ENCODE results near the gene ZSCAN25. TPM values are rescaled to one million over a fixed set of nuclear protein-coding genes. Genes with fewer than 3 reads are reported as not detected.
A peak's percentile ranks its signal among the peaks of the same experiment; 100 is the strongest.

The ZSCAN25 gene
- total and polyA plus RNA-seq, 2 of the 13 experiments (the other 11 are each of a cell fraction or from before 2014, with no cell fraction given): 12.1 to 16.8 TPM

- TF ChIP-seq RXRA (CRISPR knock-in tag; IDR thresholded peaks at IDR 0.05) (0 out of 2 replicates have a peak, but pooled peaks have one; percentile 30), KLF13 (CRISPR knock-in tag; IDR thresholded peaks at IDR 0.05) (no peak), DRAP1 (CRISPR knock-in tag; IDR thresholded peaks at IDR 0.05) (no peak), ZNF576 (CRISPR knock-in tag; IDR thresholded peaks at IDR 0.05) (no peak), CREB1 (IDR thresholded peaks at IDR 0.05) (peak; percentile 15; the same call in 1 of the 2 replicates), CREB1 (CRISPR knock-in tag; IDR thresholded peaks at IDR 0.05) (0 out of 2 replicates have a peak, but pooled peaks have one; percentile 11), TBX2 (CRISPR knock-in tag; IDR thresholded peaks at IDR 0.05; ENCODE audit: borderline replicate concordance) (peak; percentile 34; the same call in 1 of the 2 replicates), BCL6 (CRISPR knock-in tag; IDR thresholded peaks at IDR 0.05) (peak; percentile 67), KLF16 (CRISPR knock-in tag; IDR thresholded peaks at IDR 0.05) (no peak), GABPA (IDR thresholded peaks at IDR 0.05; ENCODE audit: low read depth, low read length) (no peak), GABPA (CRISPR knock-in tag; IDR thresholded peaks at IDR 0.05; ENCODE audit: low read depth) (0 out of 2 replicates have a peak, but pooled peaks have one; percentile 19), PATZ1 (CRISPR knock-in tag; IDR thresholded peaks at IDR 0.05) (0 out of 2 replicates have a peak, but pooled peaks have one; percentile 13), ZFYVE20 (CRISPR knock-in tag; IDR thresholded peaks at IDR 0.05; ENCODE audit: borderline replicate concordance, low read depth) (no peak), ZNF331 (CRISPR knock-in tag; IDR thresholded peaks at IDR 0.05) (0 out of 2 replicates have a peak, but pooled peaks have one; percentile 38), ZBTB38 (CRISPR knock-in tag; IDR thresholded peaks at IDR 0.05) (0 out of 2 replicates have a peak, but pooled peaks have one; percentile 50), XRCC5 (optimal IDR thresholded peaks at IDR 0.05; ENCODE audit: low read length) (peak; percentile 25), MIER2 (CRISPR knock-in tag; IDR thresholded peaks at IDR 0.05) (0 out of 2 replicates have a peak, but pooled peaks have one; percentile 11), ELF3 (CRISPR knock-in tag; IDR thresholded peaks at IDR 0.05) (peak; percentile 73), DPF2 (CRISPR knock-in tag; IDR thresholded peaks at IDR 0.05; ENCODE audit: borderline replicate concordance, low read depth) (0 out of 2 replicates have a peak, but pooled peaks have one; percentile 18)
- TF ChIP-seq, protein P1, sequence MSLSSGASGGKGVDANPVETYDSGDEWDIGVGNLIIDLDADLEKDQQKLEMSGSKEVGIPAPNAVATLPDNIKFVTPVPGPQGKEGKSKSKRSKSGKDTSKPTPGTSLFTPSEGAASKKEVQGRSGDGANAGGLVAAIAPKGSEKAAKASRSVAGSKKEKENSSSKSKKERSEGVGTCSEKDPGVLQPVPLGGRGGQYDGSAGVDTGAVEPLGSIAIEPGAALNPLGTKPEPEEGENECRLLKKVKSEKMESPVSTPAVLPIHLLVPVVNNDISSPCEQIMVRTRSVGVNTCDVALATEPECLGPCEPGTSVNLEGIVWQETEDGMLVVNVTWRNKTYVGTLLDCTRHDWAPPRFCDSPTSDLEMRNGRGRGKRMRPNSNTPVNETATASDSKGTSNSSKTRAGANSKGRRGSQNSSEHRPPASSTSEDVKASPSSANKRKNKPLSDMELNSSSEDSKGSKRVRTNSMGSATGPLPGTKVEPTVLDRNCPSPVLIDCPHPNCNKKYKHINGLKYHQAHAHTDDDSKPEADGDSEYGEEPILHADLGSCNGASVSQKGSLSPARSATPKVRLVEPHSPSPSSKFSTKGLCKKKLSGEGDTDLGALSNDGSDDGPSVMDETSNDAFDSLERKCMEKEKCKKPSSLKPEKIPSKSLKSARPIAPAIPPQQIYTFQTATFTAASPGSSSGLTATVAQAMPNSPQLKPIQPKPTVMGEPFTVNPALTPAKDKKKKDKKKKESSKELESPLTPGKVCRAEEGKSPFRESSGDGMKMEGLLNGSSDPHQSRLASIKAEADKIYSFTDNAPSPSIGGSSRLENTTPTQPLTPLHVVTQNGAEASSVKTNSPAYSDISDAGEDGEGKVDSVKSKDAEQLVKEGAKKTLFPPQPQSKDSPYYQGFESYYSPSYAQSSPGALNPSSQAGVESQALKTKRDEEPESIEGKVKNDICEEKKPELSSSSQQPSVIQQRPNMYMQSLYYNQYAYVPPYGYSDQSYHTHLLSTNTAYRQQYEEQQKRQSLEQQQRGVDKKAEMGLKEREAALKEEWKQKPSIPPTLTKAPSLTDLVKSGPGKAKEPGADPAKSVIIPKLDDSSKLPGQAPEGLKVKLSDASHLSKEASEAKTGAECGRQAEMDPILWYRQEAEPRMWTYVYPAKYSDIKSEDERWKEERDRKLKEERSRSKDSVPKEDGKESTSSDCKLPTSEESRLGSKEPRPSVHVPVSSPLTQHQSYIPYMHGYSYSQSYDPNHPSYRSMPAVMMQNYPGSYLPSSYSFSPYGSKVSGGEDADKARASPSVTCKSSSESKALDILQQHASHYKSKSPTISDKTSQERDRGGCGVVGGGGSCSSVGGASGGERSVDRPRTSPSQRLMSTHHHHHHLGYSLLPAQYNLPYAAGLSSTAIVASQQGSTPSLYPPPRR (CRISPR knock-in tag; IDR thresholded peaks at IDR 0.05; ENCODE audit: borderline replicate concordance): peak; percentile 21; the same call in 1 of the 2 replicates
- TF ChIP-seq, protein P2, sequence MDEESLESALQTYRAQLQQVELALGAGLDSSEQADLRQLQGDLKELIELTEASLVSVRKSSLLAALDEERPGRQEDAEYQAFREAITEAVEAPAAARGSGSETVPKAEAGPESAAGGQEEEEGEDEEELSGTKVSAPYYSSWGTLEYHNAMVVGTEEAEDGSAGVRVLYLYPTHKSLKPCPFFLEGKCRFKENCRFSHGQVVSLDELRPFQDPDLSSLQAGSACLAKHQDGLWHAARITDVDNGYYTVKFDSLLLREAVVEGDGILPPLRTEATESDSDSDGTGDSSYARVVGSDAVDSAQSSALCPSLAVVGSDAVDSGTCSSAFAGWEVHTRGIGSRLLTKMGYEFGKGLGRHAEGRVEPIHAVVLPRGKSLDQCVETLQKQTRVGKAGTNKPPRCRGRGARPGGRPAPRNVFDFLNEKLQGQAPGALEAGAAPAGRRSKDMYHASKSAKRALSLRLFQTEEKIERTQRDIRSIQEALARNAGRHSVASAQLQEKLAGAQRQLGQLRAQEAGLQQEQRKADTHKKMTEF (CRISPR knock-in tag; IDR thresholded peaks at IDR 0.05): peak; percentile 22; the same call in 1 of the 2 replicates
Measured at GRCh38 chr7:99679032-99679399, 62.3 kb downstream of the ZSCAN25 start (continued).

All from HepG2 (cell line).